ENCODE data around the gene PPP1R9A.

The PPP1R9A gene

DNA sequence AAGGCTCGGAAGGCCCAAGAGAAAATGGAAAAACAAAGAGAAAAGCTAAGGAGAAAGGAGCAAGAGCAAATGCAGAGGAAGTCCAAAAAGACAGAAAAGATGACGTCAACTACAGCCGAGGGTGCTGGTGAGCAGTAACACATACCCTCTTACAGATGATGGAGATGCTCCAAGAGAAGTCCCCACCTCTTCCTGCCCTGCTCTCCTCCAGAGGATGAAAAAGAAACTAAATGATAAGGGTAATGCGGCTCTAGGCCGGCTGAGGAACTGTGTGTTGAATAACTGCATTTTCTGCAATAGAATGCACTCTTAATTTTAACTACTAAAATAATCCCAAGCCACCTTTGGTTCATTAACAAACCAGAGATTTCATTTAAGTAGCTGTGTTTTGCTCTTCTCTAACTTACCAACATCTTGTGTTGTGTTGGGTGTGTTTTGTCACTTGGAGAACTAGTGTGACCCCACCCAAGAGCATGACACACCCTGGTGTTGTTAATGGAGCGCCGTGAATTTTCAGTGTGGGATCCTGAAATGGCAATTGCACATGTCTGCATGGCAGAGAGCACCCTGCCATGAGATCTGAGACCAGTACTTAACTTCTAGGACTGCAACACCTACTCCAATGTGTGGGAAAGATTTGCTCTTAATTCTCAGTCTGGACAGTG lies 382.9 kb downstream of the PPP1R9A start:
- DNase-seq (ENCODE audit: low read depth) = no peak
- TF ChIP-seq, protein P1, sequence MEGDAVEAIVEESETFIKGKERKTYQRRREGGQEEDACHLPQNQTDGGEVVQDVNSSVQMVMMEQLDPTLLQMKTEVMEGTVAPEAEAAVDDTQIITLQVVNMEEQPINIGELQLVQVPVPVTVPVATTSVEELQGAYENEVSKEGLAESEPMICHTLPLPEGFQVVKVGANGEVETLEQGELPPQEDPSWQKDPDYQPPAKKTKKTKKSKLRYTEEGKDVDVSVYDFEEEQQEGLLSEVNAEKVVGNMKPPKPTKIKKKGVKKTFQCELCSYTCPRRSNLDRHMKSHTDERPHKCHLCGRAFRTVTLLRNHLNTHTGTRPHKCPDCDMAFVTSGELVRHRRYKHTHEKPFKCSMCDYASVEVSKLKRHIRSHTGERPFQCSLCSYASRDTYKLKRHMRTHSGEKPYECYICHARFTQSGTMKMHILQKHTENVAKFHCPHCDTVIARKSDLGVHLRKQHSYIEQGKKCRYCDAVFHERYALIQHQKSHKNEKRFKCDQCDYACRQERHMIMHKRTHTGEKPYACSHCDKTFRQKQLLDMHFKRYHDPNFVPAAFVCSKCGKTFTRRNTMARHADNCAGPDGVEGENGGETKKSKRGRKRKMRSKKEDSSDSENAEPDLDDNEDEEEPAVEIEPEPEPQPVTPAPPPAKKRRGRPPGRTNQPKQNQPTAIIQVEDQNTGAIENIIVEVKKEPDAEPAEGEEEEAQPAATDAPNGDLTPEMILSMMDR (IDR thresholded peaks at IDR 0.05; ENCODE audit: insufficient read depth, low read depth, low read length, missing control alignments) = no peak
- H3K4me3 ChIP-seq (ENCODE audit: low read depth, low read length) = no peak overlapping the region

DNA sequence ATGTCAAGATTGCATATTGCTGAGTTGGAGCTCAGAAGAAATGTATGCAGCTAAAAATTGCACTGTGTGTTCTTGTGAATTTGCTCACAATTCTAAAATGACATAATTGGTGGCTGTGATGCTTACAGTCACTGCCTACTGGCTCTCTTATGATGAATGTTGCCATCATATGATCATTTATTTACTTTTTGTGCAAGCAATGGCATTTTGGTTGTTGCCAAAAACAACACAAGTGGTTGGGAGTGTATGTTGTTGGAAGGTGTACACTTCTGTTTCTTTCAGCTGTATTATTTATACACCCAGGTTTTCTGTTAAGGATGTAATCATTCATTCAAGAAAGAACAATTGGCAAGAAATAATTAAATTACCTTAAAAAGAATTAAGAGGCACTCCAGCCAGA lies 388.0 kb downstream of the PPP1R9A start:
- H3K4me3 ChIP-seq (ENCODE audit: low read depth, low read length) = no peak overlapping the region
- no peak for DNase-seq (ENCODE audit: low read depth)
- TF ChIP-seq, protein P1 (IDR thresholded peaks at IDR 0.05; ENCODE audit: insufficient read depth, low read depth, low read length, missing control alignments) = no peak

DNA sequence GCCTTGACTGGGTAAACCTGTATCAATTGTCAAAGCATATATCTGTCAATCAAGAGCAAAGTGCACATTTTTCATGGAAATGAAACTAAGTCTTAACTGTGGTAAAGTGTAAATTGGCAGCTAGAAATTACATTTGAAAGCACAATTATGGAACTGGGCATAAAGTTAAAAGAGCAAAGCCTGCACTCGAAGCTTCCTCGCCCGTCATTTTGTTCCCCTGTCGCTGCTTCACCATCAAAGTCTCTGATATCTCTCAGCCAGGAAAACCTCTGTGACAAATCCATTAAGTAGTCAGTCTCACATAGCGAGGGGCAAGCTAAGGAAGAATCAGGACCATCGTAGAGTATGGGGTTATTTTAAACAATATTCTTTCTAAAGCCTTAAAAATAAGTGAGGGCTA lies 389.1 kb downstream of the PPP1R9A start:
- no peak for DNase-seq (ENCODE audit: low read depth)
- TF ChIP-seq, protein P1 (IDR thresholded peaks at IDR 0.05; ENCODE audit: insufficient read depth, low read depth, low read length, missing control alignments) = no peak

DNA sequence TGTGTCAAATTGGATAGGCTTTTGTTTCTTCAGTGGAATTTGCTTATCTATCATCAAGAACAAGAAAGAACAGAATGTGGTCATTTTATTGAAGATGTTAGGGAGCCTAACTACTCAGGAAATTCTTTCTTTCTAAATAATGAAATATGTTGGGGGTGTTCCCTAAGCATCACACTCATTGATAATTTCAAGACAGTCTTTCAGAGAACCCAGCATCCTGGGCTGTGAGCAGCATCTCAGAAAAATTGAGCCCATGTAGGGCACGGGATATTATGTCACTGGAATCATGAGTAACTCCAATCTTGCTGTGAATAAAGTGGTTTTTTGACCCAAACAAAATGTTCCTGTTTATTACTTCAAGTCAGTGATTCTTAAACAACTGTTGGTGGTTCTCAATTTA lies 389.6 kb downstream of the PPP1R9A start:
- TF ChIP-seq, protein P1 (IDR thresholded peaks at IDR 0.05; ENCODE audit: insufficient read depth, low read depth, low read length, missing control alignments) = no peak
- DNase-seq (ENCODE audit: low read depth) = no peak
- no peak overlapping the region for H3K4me3 ChIP-seq (ENCODE audit: low read depth, low read length)

More for the DNA sequence above, 389.1 kb downstream of the PPP1R9A start:
- H3K4me3 ChIP-seq (ENCODE audit: low read depth, low read length) = no peak overlapping the region

DNA sequence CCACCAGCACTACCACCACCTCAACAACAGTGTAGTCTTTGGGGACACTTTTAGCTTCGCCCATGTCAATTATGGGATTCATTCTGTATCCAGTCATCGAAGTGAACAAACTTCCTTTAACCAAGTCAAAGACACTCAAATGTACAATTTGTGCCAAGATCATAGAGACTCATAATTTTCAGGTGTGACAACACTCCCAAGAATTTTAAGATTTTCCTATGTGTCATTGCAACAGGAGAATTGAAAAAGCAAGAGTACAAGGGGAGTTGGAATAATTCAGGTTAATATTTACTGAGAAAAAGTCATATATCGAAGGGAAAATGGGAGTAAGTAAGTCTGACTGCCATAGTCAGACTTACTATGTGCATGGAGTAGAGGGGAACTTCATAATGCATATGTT lies 390.7 kb downstream of the PPP1R9A start:
- H3K4me3 ChIP-seq (ENCODE audit: low read depth, low read length) = no peak overlapping the region
- TF ChIP-seq, protein P1 (IDR thresholded peaks at IDR 0.05; ENCODE audit: insufficient read depth, low read depth, low read length, missing control alignments) = no peak
- DNase-seq (ENCODE audit: low read depth) = no peak

DNA sequence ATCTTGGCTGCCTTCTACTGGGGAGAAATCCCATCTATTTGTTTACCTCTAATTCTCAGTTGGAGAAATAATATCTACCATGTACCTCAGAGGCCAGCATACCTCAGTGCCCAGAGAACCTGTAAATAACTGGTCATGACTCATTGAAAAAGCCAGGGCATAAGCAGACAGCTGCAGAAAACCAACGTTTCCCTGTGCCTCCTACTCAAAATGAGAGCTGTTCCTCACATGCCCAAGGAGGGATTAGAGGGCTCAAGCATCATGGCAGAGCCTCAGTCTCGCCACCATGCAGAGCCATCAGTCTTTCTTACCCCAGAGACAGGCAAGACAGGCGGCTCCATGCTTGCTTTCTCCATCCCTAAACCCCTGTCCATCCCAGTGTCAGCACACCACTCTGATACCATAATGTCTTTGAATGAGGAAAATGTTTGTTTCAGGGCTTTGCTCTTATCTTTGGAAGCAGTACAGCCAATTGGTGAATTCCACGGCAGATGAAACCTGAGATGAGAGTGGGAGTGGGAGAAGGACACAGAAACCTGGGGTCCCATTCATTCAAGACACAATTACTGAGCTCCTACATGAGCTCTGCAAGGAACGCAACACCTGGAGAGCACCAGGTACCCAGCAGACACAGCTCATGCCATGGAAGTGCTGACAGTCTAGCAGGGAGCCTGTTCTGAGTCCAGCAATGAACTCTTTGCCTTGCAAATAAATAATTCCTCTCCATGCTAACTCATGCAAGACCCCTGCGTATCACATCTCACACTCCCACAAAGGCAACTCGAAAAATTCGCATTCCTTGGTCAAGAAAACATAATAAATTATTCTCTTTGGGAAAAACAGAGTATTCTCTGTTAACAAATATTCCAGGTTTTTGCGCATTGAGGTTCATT lies 395.9 kb downstream of the PPP1R9A start:
- TF ChIP-seq, protein P1 (IDR thresholded peaks at IDR 0.05; ENCODE audit: insufficient read depth, low read depth, low read length, missing control alignments) = no peak
- DNase-seq (ENCODE audit: low read depth) = no peak

More for the DNA sequence above, 395.9 kb downstream of the PPP1R9A start:
- H3K4me3 ChIP-seq (ENCODE audit: low read depth, low read length) = no peak overlapping the region

All from GM12865 (cell line).